MM.1S (cell line): Measurements from ENCODE around the gene CD47.

Experiments used
- EZH2 ChIP-seq: fragments of 300-600 bp; sonication (generic); optimal IDR thresholded peaks from 2 replicates; pipeline ENCODE3; 2017; ENCODE audit warnings: low read depth, mild to moderate bottlenecking, antibody characterized with exemption, low read length, mixed read lengths
- TF ChIP-seq, protein P1 (sequence below): fragments of 300-600 bp; sonication (generic); IDR thresholded peaks from 2 replicates; pipeline ENCODE4 v1.5.1; 2016; ENCODE audit warnings: antibody characterized with exemption, low read length, mixed read lengths

DNA sequence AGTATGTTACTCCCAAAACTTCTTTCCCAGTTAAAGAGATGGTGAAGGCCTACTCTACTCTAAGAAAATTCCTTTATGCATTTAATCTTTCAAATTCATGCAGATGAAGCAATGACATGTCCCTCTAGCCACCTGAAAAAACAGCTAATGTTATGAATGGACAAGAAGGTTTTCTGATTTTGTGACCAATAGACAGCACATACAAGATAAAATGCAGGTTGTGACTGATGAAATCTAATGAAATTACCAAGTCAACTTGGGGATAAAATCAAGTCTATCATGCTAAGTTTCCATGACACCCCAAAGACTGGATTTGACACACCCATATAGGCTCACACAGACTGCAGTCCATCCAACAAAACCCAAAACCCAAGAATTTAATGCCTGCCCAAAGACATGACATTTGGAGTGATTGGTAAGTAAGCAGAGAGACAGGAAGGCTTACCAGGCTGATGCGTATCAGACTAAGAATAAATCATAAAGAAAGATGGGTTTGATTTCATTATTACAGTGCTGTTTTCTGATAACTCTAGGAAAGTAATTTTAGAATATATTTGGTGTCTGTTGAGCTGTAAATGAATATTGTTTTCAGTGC is 26.4 kb downstream of the CD47 start:
- TF ChIP-seq, protein P1, sequence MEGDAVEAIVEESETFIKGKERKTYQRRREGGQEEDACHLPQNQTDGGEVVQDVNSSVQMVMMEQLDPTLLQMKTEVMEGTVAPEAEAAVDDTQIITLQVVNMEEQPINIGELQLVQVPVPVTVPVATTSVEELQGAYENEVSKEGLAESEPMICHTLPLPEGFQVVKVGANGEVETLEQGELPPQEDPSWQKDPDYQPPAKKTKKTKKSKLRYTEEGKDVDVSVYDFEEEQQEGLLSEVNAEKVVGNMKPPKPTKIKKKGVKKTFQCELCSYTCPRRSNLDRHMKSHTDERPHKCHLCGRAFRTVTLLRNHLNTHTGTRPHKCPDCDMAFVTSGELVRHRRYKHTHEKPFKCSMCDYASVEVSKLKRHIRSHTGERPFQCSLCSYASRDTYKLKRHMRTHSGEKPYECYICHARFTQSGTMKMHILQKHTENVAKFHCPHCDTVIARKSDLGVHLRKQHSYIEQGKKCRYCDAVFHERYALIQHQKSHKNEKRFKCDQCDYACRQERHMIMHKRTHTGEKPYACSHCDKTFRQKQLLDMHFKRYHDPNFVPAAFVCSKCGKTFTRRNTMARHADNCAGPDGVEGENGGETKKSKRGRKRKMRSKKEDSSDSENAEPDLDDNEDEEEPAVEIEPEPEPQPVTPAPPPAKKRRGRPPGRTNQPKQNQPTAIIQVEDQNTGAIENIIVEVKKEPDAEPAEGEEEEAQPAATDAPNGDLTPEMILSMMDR: no peak
- no peak for TF ChIP-seq EZH2
